ENCODE measurements around the gene TIFAB.
A peak's percentile ranks its signal among the peaks of the same experiment; 100 is the strongest.

Gene TIFAB

DNA sequence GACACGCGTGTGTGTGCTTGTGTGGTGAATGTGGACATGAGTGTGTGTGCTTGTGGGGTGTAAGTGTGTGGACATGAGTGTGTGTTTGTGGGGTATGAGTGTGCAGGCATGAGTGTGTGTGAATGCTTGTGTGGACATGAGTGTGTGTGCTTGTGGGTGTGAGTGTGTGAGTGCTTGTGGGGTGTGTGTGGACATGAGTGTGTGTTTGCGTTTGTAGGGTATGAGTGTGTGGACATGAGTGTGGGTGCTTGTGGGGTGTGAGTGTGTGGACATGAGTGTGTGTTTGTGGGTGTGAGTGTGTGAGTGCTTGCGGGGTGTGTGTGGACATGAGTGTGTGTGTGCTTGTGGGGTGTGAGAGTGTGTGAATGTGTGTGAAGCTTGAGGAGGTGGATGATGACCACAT lies 29.8 kb upstream of the TIFAB start:
- no peak for DNase-seq (ENCODE audit: low read depth)

DNA sequence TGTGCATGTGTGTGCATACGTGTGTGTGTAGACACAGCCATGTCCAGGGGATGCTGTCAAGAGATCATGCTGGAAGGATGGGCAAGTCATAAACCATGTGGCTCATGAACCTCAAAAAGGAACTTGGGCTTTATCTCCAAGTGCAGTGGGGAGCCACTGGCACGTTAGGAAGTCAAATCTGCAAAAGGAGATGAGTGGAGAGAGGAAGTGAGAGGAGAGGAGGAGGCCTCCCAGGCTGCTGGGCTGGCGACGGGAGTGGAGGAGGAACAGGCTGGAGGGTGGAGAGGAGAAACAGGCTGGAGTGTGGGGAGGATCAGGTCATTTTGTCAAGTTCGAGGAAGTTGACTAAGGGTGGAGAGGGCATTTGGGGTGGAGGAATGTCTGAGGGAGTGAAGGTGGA lies 29.2 kb upstream of the TIFAB start:
- DNase-seq (ENCODE audit: low read depth): no peak

DNA sequence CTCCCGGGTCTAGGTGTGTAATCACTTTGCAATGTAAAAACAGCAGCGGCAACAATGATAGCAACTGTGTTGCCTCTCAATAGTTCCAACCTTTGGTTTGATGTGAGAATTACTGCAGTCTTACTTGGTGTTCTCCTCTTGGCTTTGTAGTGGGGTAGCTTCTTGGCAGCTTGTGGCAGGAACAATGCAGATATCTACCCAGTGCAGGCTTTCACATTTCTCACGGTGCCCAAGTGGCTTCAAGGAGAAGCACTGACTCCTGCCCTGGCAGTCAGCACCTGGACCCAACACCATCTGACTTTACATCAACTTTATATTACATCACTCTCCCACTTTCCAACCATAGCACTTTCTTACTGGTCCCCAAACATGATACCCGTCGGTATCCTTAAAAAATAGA lies 28.4 kb upstream of the TIFAB start:
- DNase-seq (ENCODE audit: low read depth): no peak

DNA sequence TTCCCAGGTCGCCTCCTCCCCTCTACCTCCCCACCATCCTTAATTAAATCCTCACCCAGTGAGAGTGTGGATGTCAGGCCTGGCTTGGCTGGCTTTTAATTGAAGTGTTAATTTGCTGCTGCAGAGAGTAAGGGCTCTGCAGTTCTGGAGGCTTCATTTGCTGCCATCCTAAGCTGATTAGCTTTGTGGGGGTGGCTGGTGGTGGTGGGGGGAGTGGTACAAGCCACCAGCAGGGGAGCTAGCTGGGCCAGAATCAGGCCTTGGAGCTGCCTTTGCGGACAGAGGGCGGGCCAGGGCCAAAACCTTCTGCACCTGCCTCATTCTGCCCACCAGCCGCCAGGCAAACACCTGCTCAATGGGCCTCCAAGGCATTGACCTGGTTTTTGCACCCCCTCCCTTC lies 26.8 kb upstream of the TIFAB start:
- no peak for DNase-seq (ENCODE audit: low read depth)

DNA sequence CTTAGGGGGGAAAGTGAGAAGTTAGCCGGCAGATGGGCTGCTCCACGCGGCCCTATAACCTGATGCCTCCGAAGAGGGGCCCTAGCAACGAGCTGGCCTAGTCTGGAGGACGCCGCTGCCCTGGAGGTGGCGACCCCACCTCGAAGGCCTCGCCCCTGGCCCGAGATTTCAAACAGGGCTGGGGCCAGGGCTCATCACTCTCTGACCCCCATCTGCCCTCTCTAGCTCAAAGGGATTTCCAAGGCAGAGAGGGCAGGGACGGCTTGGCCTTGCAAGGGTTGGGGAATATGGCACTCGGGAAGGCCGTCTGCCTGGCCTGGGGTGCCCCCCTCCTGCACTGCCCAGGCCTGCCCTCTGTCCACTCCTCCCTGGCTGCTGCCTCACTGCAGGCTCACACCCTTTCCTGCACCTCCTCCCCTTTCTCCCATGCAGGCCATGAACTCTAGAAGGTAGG lies 25.5 kb upstream of the TIFAB start:
- DNase-seq (ENCODE audit: low read depth): no peak

DNA sequence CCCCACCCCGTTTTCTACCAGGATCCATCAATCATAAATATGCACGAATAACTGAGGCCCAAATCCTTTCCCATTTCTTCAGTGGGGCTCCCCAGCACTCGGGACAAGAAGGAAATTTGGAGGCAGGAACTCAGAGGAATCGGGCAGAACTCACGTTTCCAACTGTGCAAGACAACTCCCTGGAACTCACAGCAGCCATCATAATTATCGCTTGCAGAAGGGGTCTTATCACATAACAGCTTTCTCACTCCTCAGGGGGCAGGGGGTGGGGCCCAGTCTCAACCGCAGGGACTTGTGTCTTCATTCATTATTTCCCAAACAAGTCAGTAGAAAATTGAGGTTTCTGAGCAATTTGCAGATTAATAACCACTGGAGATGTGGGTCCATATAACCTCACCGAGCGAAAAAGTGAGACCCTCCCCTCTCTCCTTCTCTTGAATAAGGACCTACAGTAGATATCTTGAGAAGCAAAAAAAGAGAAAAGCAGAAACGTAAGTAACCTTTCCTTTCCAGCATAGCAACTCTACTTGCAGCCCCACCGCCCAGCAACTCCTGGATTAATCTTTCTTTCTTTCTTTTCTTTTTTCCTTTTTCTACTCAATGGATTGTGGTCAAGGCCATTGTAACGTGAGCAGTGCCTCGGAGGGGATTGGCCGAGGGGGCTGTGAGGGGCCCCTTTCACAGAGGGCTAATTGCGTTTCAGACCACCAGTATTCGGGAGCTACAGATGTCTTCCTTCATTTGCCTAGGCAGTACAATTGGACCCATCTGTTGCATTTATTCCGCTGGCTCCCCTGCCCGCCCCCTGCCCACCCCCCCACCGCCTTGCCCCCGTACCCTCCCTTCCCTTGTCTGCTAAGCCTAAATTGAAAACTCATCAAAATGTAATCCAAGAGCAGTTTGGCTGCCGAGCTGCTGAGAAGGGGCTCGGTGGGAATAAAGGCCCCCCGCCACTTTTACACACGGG lies 24.7 kb upstream of the TIFAB start:
- DNase-seq (ENCODE audit: low read depth): no peak

DNA sequence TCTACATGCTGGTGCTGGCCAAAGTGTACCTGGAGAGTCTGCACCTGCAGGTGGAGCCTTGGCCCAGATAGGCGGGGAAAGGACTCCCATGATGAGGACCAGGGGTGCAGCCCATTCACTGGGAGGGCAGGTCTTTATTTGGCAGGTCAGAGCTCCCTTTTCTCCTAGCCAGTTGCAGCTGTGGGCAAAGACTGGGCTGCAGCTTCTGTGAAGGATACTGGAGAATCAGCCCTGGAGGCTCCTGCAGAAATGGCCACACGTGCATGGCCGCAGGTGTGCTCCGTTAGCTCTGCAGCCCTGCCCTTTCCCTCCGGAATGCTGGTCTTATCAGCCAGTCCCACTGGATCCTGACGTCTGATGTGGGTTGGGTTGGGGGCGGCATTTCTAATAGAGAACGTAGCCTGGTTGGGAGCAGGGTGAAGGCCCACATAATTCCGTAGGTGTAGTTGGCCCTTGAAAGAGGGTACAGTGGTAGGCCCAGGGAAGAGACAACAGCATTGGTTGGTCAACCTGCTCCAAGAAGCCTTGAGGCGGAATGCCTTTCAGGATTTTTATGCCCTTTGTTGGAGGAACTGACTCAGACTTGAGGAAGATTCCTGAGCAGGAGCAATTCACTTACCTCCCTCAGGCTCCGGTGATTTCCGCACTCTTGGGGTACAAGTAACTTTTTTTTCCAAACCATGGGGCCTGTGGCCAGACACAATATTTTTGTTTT lies 22.0 kb upstream of the TIFAB start:
- DNase-seq (ENCODE audit: low read depth): no peak

DNA sequence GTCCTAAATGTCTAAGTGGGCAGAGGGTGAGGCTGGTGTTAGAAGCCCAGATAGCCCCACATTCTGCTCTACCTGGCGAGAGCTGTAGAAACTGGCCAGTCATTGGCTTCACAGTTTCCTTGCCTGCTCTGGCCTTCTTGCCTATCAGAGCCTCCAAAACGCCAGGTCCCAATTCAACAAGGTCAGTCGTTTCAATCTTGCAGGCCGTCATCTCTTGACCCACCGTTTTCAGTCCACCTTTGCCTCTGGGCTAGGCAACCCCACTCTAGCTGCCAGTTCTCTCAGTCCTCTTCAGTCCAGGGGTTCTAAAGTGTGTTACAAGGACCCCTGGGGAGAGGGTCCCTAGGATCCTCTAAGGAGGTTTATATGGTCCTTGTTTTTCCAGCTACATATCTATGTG lies 20.0 kb upstream of the TIFAB start:
- no peak for DNase-seq (ENCODE audit: low read depth)

DNA sequence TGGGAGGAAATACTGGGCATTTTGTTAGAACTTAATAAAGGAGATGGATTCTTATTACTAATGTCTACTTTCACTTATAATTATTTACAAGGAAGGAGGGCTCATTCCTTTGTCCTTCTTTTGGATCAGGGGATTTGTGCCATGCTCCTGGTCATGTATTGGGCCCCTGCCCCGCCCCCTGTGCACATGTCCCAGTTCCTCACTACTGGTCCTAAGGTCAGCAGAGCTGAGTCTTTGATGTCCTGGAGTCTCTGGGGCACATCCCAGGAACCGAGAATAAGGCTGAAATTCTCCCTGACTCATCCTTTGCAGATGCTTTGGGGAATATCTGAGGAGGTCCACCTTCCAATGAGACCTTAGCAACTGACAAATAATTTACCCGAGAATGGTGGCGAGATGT lies 19.6 kb upstream of the TIFAB start:
- no peak for DNase-seq (ENCODE audit: low read depth)

DNA sequence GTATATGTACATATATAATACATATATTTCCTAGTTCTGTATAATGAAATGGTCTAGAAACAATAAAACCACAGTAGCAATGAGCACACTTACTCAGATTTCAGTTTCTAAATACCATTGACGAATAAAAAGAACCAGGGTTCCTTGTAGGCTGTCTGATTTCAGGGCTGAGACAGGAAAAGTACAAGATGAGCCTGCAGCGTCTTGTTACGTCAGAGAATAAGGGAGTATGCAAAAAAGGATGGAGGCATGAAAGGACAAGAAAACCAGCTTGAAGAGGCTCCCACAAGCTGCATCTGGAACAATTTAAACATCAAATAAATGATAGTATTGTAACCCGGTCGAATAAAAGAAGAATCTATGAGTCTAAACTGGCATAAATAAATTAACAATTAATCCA lies 17.8 kb upstream of the TIFAB start:
- DNase-seq (ENCODE audit: low read depth): no peak

DNA sequence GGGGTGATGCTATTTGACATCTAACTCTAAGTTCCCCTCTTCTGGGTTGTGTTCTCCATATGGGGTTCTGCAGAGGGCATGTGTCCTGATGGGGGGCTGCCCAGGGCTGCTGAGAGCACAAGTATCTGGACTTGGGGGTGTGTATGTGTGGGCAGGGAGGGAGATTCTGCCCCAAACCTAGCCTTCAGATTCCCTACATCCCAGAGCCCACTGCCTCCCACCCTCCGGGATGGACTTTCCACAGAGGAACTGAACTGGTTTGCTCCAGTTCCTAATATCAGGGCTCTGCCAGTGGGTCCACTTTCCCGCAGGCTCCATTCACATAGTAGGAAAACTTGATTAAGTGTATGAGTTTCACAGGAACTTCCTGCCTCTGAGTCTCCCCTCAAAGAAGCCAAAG lies 16.4 kb upstream of the TIFAB start:
- DNase-seq (ENCODE audit: low read depth): no peak

DNA sequence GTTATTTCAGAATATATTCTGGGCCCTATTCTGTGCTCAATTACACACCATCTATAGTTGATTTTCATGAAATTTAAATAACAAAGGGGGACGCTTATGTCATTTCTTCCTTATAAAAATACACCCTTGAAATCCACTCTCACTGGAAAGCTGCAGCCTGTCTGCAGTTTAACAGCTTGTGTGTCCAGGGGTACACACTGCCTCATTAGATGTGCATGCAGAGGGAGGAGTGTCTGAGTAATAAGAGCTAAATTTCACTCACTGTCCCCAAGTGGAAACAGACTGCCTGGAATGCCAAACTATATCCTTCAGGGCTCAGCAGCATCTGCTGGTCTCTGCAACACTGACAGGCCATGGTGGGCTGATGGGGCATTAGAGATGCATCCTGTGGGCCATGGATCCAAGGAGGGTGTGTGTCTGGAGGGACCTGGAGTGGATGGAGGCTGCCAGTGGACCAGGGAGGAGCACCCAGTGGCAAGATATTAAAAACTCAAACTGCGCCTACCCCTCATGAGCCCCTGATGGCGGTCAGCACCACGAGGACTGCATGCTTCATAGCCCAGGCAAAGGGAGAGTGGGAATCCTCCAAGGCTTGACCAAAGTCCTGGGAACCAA lies 15.8 kb upstream of the TIFAB start:
- no peak for DNase-seq (ENCODE audit: low read depth)

DNA sequence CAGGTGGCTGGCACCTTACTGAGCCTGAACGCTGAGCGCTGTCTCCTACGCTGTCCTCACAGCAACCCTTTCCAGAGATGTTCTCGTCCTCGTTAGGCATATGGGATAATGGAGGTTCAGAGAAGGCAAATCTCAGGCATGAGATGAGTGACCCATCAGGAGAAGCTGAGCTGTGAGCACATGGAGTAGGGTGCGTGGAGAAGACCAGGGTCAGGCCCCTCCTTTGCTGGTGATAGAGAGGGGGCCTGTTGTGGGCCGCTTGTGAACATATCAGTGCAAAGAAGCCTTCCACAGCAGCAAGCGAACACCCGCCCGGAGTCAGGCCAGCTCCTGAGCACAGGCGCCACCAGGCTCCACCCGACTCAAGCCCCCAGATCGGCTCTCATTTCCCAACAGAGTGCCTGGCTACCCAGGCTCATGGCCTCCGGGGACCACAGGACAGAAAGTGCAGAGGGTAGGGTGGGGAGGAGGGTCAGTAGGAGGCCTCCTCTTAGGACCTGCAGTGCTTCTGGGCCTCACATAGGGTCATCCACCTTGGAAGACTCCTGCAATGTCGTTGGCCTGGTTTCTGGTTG lies 15.0 kb upstream of the TIFAB start:
- DNase-seq (ENCODE audit: low read depth): no peak

DNA sequence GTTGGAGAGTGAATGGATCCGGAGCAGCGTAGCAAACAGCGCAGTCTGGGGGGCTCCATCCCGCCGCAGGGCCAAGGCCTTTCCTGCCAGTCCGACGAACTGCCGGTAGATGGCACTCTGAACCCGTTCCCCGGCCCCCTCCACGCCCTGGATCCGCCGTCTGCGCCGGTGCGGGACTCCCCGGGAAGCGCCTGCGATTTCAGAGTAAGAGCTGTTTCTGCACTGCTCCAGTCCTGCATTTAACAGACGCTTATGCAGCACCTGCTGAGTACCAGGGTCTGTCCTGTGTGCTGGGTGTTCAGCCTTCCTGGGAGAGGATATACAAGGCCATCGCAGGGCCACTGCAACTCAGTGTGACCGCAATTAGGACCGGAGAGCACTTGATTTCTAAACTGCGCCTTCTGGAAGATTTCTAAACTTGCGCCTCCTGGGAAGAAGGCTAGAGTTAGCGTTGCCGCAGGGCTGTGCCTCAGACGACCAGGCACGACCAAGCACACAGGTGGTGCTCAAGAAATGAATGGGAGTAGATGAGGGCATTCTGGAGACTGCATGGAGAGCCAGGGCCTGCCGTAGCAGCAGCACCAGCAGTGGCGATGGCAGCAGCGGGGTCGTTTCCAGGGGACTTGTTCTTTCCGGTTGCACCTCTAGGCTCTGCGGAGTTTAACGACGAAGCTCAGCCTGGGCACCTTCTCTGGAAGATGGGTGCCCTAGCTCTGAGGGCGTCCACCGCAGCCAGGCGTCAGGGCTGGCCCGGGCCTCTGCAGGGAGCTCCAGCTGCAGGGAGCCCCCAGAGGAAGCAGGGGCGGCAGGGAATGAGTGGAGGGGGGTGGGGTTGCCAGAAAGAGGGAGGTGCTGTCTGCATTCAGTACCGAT lies 14.3 kb upstream of the TIFAB start:
- DNase-seq (ENCODE audit: low read depth): peak; percentile 67

DNA sequence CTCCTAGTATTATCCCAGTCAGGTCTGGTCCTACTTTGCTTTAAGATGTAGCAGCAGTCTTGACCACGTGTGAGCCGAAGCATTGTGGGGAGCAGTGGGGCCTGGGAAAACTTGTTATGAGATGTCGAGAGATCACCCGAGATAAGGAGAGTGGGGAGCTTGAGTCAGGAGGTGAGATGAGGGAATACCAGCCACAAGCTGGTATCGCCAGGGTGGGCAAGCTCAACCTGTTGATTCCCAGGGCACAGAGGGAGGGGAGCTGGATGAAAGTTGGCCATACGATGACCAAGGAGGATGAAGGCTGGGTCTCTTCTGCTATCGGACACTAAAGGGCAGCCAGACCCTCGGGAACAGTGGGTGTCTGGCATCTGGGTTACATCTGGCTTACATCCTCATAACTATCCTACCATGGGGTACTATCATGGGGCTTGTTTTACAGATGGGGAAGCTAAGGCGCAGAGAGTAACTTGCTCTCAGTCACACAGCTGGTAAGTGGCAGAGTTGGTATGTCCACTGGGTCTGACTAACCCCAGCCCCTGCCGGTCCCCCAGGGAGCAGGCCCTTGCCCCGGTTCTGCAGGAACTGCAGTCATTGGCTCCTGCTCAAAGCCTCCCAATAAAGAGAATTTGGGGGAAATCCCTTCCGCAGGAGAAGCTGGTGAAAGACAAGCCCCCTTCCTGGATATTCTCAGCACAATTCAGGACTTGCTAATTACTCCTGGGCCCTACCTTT lies 13.4 kb upstream of the TIFAB start:
- no peak for DNase-seq (ENCODE audit: low read depth)

DNA sequence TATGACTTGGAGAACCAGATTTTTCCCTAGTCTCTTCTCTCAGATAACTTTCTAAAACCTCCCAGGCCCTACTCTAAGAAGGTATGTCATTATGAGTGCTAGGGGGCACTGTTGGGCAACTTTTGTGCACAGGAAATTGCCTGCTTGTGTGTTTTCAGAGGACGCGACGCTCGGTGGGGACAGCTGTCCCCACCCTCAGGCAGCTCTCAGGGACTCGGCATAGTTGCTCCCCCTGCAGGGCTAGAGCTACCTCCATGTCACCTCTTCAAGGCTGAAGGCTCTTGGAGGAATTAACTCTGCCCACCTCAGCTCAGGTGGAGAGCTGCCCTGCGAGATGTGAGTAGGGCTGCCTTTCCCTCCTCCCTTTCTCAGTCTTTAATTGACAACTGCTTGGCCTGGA lies 10.2 kb upstream of the TIFAB start:
- peak; percentile 31 for DNase-seq (ENCODE audit: low read depth)

DNA sequence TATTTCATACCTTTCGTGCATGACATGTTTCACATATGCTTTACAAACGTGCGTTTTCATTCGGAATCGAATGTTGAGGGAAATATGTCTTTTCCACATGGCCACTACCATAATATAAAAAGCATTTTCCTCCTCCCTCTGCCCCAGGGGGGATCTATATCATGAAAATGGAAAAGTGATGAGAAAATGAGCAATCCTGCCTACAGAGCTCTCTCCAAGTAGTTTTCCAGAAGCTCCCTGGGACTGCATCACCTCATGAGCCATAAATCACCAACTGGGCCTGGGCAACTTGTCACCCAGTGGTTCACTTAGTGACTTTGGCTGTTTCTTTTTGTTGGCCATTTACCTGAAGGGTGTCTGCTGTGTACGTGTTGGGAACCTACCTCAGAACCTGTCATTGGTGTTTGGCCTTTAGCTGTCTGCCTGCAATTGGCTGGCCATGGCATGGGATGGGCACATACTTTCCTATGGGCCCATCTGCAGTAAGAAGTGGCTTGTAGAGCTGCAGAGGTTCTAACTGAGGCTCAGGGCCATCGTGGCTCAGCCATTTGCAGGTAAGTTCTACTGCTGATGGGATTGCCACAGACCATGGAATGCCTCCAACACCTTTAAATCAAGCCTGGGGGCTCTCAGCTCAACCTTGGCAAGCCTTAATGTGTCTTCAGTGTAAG lies 9.5 kb upstream of the TIFAB start:
- DNase-seq (ENCODE audit: low read depth): no peak

DNA sequence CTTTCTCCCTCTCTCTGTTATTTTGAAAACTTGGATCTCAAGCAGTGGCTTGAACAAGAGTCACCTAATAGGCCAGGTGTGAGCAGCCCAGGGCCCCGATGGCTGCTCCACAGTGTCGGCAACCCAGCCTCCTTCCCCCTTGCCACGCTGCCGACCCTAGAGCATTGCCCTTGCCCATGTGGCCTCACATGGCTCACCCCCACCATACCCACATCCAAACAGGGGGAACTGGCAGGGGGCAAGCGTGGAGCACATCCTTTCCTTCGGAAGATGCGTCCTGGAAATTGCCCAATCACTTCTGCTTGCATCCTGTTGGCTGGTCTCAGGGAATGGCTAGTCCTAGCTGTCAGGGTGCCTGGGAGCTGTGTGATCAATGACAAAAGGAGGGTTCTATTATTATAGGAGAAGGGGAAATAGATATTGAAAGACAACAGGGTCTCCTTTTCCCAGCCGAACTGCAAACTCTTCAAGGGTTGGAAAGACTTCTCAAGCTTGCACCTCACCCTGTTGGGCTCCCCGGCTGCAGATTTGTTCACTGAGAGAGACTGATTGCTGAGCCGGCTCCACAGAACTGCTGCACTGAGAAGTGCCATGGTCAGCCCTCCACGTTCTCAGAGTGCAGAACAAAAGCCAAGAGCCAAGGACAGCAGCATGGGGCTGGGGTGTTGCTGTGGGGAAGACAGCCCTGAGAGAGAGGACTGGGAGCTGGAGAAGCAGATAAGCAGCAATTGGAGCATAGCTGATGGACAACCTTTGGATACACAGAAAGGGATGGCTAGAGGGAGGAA lies 8.3 kb upstream of the TIFAB start:
- no peak for DNase-seq (ENCODE audit: low read depth)

DNA sequence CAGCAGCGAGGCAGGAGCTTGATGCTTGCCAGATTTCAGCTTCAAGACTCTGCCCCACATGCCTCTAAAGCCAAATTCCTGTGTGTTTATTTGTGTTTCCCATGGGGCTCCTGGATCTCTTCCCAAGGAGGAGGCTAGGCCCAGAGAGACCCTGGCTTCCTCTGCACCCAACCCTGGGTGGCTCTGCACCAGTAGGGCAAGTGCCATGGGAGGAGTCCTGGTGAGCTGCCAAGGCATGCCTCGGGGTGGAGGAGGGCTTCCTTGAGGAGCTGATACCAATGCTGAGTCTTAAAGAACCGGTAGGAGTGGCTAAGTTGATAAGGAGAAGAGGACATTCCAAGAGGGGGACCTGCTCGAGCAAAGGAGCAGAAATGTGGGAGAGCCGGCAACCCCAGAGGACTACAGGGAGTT lies 6.8 kb upstream of the TIFAB start:
- no peak for DNase-seq (ENCODE audit: low read depth)
